ENCODE data around the gene SUGT1.

SUGT1 gene

GRCh38 chr13:52642131-52642530 is 10.5 kb upstream of the SUGT1 start, which contains the start of gene HNRNPA1L2:
TSS of gene HNRNPA1L2 (plus strand) at chr13:52642431. CDS start at chr13:52642493, 62 bp downstream.
- no peak within 1 kb of the TSS for H3K4me3 ChIP-seq (ENCODE audit: low read depth in 1 of 2, low read length in 2 of 2)
- DNase-seq: no peak
- no peak within 1 kb of the TSS for H3K9ac ChIP-seq (ENCODE audit: low read depth, low read length)
- H3K36me3 ChIP-seq (ENCODE audit: insufficient read depth, low read length): peaks cover 48% of the 10 kb centered on the region; the same call in 1 of the 2 replicates
- H3K9me3 ChIP-seq (ENCODE audit: insufficient read depth, low read length, severe bottlenecking): no peaks in the 10 kb centered on the region
- no peaks in the 10 kb centered on the region for H3K4me1 ChIP-seq (ENCODE audit: insufficient read depth, low read length)
- no peak within 1 kb of the TSS for H2AFZ ChIP-seq (ENCODE audit: low read depth, low read length)
- no peaks in the 10 kb centered on the region for H3K27me3 ChIP-seq (ENCODE audit: insufficient read depth, low read length, poor library complexity)
- ATAC-seq (ENCODE audit: insufficient read depth, low read depth): no peak
- H3K4me2 ChIP-seq (ENCODE audit: insufficient read depth, low read length): no peak within 1 kb of the TSS
- H3K27ac ChIP-seq (ENCODE audit: low read length): no peak within 1 kb of the TSS
- no peaks in the 10 kb centered on the region for H3K79me2 ChIP-seq (ENCODE audit: insufficient read depth, low read length)
- H4K20me1 ChIP-seq (ENCODE audit: insufficient read depth, low read length): no peaks in the 10 kb centered on the region
- TF ChIP-seq CTCF (IDR thresholded peaks at IDR 0.05; ENCODE audit: borderline replicate concordance, extremely low read depth, low read length, poor library complexity, severe bottlenecking) (no peak), EZH2 (IDR thresholded peaks at IDR 0.05; ENCODE audit: borderline replicate concordance, low read depth, low read length, severe bottlenecking) (no peak)

- no peak overlapping the region for H2AFZ ChIP-seq (ENCODE audit: low read depth, low read length)
- H3K4me2 ChIP-seq (ENCODE audit: insufficient read depth, low read length): no peak overlapping the region
- H3K4me1 ChIP-seq (ENCODE audit: insufficient read depth, low read length): no peaks in the 10 kb centered on the region
- DNase-seq (no peak), ATAC-seq (ENCODE audit: insufficient read depth, low read depth) (no peak)
- no peaks in the 10 kb centered on the region for H3K9me3 ChIP-seq (ENCODE audit: insufficient read depth, low read length, severe bottlenecking)
- no peaks in the 10 kb centered on the region for H3K79me2 ChIP-seq (ENCODE audit: insufficient read depth, low read length)
- H4K20me1 ChIP-seq (ENCODE audit: insufficient read depth, low read length): no peaks in the 10 kb centered on the region
- H3K9ac ChIP-seq (ENCODE audit: low read depth, low read length): no peak overlapping the region
- H3K27ac ChIP-seq (ENCODE audit: low read length): no peak overlapping the region
- H3K27me3 ChIP-seq (ENCODE audit: insufficient read depth, low read length, poor library complexity): no peaks in the 10 kb centered on the region
- TF ChIP-seq CTCF (IDR thresholded peaks at IDR 0.05; ENCODE audit: borderline replicate concordance, extremely low read depth, low read length, poor library complexity, severe bottlenecking): no peak
- no peak for TF ChIP-seq EZH2 (IDR thresholded peaks at IDR 0.05; ENCODE audit: borderline replicate concordance, low read depth, low read length, severe bottlenecking)
- H3K36me3 ChIP-seq (ENCODE audit: insufficient read depth, low read length): peaks cover 34% of the 10 kb centered on the region; the same call in 1 of the 2 replicates
- no peak overlapping the region for H3K4me3 ChIP-seq (ENCODE audit: low read depth in 1 of 2, low read length in 2 of 2)
These were observed 8.5 kb upstream of the SUGT1 start for GRCh38 chr13:52644108-52644507.

GRCh38 chr13:52646967-52647366 is 5.7 kb upstream of the SUGT1 start:
- peaks cover 31% of the 10 kb centered on the region for H3K36me3 ChIP-seq (ENCODE audit: insufficient read depth, low read length)
- H4K20me1 ChIP-seq (ENCODE audit: insufficient read depth, low read length): no peaks in the 10 kb centered on the region
- H3K27ac ChIP-seq (ENCODE audit: low read length): no peak overlapping the region
- DNase-seq (no peak), ATAC-seq (ENCODE audit: insufficient read depth, low read depth) (no peak)
- H3K4me2 ChIP-seq (ENCODE audit: insufficient read depth, low read length): no peak overlapping the region
- TF ChIP-seq CTCF (IDR thresholded peaks at IDR 0.05; ENCODE audit: borderline replicate concordance, extremely low read depth, low read length, poor library complexity, severe bottlenecking) (no peak), EZH2 (IDR thresholded peaks at IDR 0.05; ENCODE audit: borderline replicate concordance, low read depth, low read length, severe bottlenecking) (no peak)
- no peaks in the 10 kb centered on the region for H3K27me3 ChIP-seq (ENCODE audit: insufficient read depth, low read length, poor library complexity)
- H3K79me2 ChIP-seq (ENCODE audit: insufficient read depth, low read length): peaks cover 26% of the 10 kb centered on the region
- no peaks in the 10 kb centered on the region for H3K9me3 ChIP-seq (ENCODE audit: insufficient read depth, low read length, severe bottlenecking)
- H3K9ac ChIP-seq (ENCODE audit: low read depth, low read length): no peak overlapping the region
- H3K4me1 ChIP-seq (ENCODE audit: insufficient read depth, low read length): peaks cover 16% of the 10 kb centered on the region
- H3K4me3 ChIP-seq (ENCODE audit: low read depth in 1 of 2, low read length in 2 of 2): no peak overlapping the region
- H2AFZ ChIP-seq (ENCODE audit: low read depth, low read length): no peak overlapping the region

GRCh38 chr13:52650731-52651130 is 1.9 kb upstream of the SUGT1 start:
- Histone ChIP-seq H3K36me3 (ENCODE audit: insufficient read depth, low read length) (peaks cover 29% of the 10 kb centered on the region), H3K79me2 (ENCODE audit: insufficient read depth, low read length) (peaks cover 59% of the 10 kb centered on the region), H3K27ac (ENCODE audit: low read length) (peak overlapping the region; percentile 99), H3K4me3 (ENCODE audit: low read depth in 1 of 2, low read length in 2 of 2) (peak overlapping the region; percentile 87 to 94), H4K20me1 (ENCODE audit: insufficient read depth, low read length) (peaks cover 7% of the 10 kb centered on the region; the same call in 1 of the 2 replicates), H3K4me2 (ENCODE audit: insufficient read depth, low read length) (peak overlapping the region; percentile 80), H3K9ac (ENCODE audit: low read depth, low read length) (peak overlapping the region; percentile 74), H3K4me1 (ENCODE audit: insufficient read depth, low read length) (peaks cover 38% of the 10 kb centered on the region), H2AFZ (ENCODE audit: low read depth, low read length) (no peak overlapping the region), H3K9me3 (ENCODE audit: insufficient read depth, low read length, severe bottlenecking) (no peaks in the 10 kb centered on the region), H3K27me3 (ENCODE audit: insufficient read depth, low read length, poor library complexity) (no peaks in the 10 kb centered on the region)
- TF ChIP-seq EZH2 (IDR thresholded peaks at IDR 0.05; ENCODE audit: borderline replicate concordance, low read depth, low read length, severe bottlenecking) (no peak), CTCF (IDR thresholded peaks at IDR 0.05; ENCODE audit: borderline replicate concordance, extremely low read depth, low read length, poor library complexity, severe bottlenecking) (no peak)
- DNase-seq (no peak), ATAC-seq (ENCODE audit: insufficient read depth, low read depth) (no peak)

All from DND-41 (cell line).